Myometrial cell (primary cell): Measurements from ENCODE around the gene DDC. TPM values are rescaled to one million over a fixed set of nuclear protein-coding genes. Genes with fewer than 3 reads are reported as not detected.

Source experiments
- total RNA-seq: library from RNA; depleted of rRNA; stranded (reverse); fragments of >200 nt; gene quantifications from 2 replicates; pipeline ENCODE4 v1.2.3, GENCODE V29; 2015

DDC gene
- total RNA-seq = not detected in 2 replicates

DNA sequence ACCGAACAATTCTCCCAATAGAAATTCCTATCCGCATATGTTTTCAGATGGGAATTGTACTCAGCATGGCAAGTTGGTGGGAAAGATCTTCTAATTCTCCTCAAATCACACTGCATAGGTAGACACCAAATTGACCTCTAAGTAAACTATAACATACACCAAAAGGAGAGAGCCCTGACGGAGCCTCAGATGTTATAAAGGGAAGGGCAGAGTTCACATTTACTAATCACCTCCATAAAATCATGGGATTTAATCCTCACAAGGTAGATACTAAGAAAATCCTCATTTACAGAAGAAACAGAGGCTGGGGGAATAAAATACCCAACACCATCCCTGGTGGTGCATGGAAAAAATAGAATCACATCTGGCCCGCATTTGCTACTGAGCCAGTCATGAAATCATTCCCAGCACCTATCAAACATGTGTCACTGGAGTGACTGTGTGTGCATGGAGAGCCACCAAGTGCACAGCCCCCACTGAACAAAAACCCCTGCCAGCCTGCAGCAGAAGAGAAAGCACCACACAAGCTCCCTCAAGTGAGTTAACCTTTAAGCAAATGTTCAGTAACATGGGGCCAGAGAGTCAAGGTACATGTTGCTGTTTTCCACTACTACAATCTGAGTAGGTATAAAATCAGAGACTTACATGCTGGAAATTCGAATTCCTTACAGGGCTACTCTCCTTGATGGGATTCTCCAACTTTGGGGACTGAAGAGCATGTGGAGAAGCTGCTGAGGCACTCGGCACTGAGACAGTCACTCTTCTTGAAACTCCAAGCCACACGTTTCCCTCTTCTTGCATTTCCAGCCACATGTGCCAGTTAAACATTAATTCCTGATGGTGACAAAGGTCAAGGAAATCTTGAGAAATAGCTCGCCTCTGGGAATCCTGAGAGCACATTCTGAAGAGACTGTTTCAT lies at the start of gene DDC:
Gene DDC, minus strand, starts transcription at position 766 of the 919 bp plus-strand sequence. CDS start 21,320 bp downstream, outside the sequence.

GRCh38 chr7:50449881-50450589 lies 115.2 kb downstream of the DDC start, which contains the start of gene FIGNL1:
TSS of gene FIGNL1 (minus strand) at chr7:50450350. CDS start at chr7:50447287, 3,063 bp downstream.

Other genes with a start within 250 kb of the DDC start
- 10.7 and 13.5 TPM in 2 replicates for gene FIGNL1, start 115.1 kb downstream of the DDC start, total RNA-seq
- gene GRB10, start 217.5 kb upstream of the DDC start, total RNA-seq = 17.9 and 22.0 TPM in 2 replicates